Neuronal stem cell (in vitro differentiated cells): ENCODE results near the gene MEOX2.

ENCODE experiments used
- DNase-seq: peaks from one replicate; pipeline ENCODE4 v3.0.0-alpha.2; 2013; ENCODE audit warnings: low spot score
- H2AFZ ChIP-seq: one replicate; pipeline ENCODE4 v1.6.1; 2013; ENCODE audit warnings: mild to moderate bottlenecking, low read length, inconsistent platforms
- H2AK5ac ChIP-seq: 2 replicates; pipeline ENCODE4 v1.6.1; 2013; ENCODE audit warnings: low read depth, mild to moderate bottlenecking, inconsistent platforms, low read length, moderate library complexity, mixed read lengths
- H2BK120ac ChIP-seq: 2 replicates; pipeline ENCODE4 v1.6.1; 2013; ENCODE audit warnings: low read depth, mild to moderate bottlenecking, inconsistent platforms, low read length, moderate library complexity, mixed read lengths
- H2BK12ac ChIP-seq: one replicate; pipeline ENCODE4 v1.6.1; 2013; ENCODE audit warnings: low read length, inconsistent platforms
- H2BK15ac ChIP-seq: 2 replicates; pipeline ENCODE4 v1.6.1; 2013; ENCODE audit warnings: mild to moderate bottlenecking, low read length, inconsistent platforms, mixed read lengths
- H2BK5ac ChIP-seq: one replicate; pipeline ENCODE4 v1.6.1; 2013; ENCODE audit warnings: inconsistent platforms, mild to moderate bottlenecking, low read length, moderate library complexity
- H3K14ac ChIP-seq: one replicate; pipeline ENCODE4 v1.6.1; 2013; ENCODE audit warnings: low read length, inconsistent platforms
- H3K18ac ChIP-seq: 2 replicates; pipeline ENCODE4 v1.6.1; 2013; ENCODE audit warnings: low read length, inconsistent platforms
- H3K23ac ChIP-seq: 2 replicates; pipeline ENCODE4 v1.6.1; 2013; ENCODE audit warnings: low read depth, mild to moderate bottlenecking, mixed read lengths, low read length, inconsistent platforms; ENCODE audit not compliant: poor library complexity
- H3K27ac ChIP-seq: replicated peaks from 3 replicates; pipeline ENCODE4 v1.5.1; 2013; ENCODE audit warnings: low read length, inconsistent platforms
- H3K27me3 ChIP-seq, 3 experiments: 2 replicates each; pipeline ENCODE4 v1.6.1; 2013; ENCODE audit warnings: low read length in 3 of 3, mild to moderate bottlenecking in 2 of 3, inconsistent platforms in 1 of 3, low read depth in 1 of 3, mixed read lengths in 1 of 3, moderate library complexity in 1 of 3; ENCODE audit not compliant: control insufficient read depth in 3 of 3, insufficient read depth in 3 of 3
- H3K36me3 ChIP-seq, 2 donors: replicated peaks in 1 of 2; 2 replicates each; pipeline ENCODE4 v1.6.1; 2013; ENCODE audit warnings: low read length in 2 of 2; ENCODE audit not compliant: control insufficient read depth in 2 of 2, insufficient read depth in 2 of 2
- H3K4ac ChIP-seq: 2 replicates; pipeline ENCODE4 v1.6.1; 2013; ENCODE audit warnings: inconsistent platforms, mild to moderate bottlenecking, low read length, moderate library complexity
- H3K4me1 ChIP-seq, 2 donors: 1 replicate in 1 of 2; 2 replicates in 1 of 2; pipeline ENCODE4 v1.6.1; 2013; ENCODE audit warnings: low read length in 2 of 2, low read depth in 1 of 2; ENCODE audit not compliant: control insufficient read depth in 2 of 2, insufficient read depth in 1 of 2
- H3K4me2 ChIP-seq: one replicate; pipeline ENCODE4 v1.6.1; 2013; ENCODE audit warnings: mild to moderate bottlenecking, low read length, inconsistent platforms; ENCODE audit not compliant: insufficient read depth, poor library complexity, severe bottlenecking
- H3K4me3 ChIP-seq, 2 donors: 2 replicates each; pipeline ENCODE4 v1.5.1; 2013; ENCODE audit warnings: low read length in 2 of 2, mild to moderate bottlenecking in 2 of 2, inconsistent platforms in 1 of 2, moderate library complexity in 1 of 2
- H3K79me1 ChIP-seq: one replicate; pipeline ENCODE4 v1.6.1; 2013; ENCODE audit warnings: low read depth, mild to moderate bottlenecking, inconsistent platforms, low read length, moderate library complexity
- H3K9ac ChIP-seq: one replicate; pipeline ENCODE4 v1.6.1; 2013; ENCODE audit warnings: mild to moderate bottlenecking, low read depth, low read length, inconsistent platforms; ENCODE audit not compliant: poor library complexity
- H3K9me3 ChIP-seq, 2 donors: replicated peaks in 1 of 2; 2 replicates each; pipeline versions ENCODE3 to v1.6.1; 2013; ENCODE audit warnings: low read length in 2 of 2, mild to moderate bottlenecking in 2 of 2, inconsistent platforms in 1 of 2, low read depth in 1 of 2, mixed read lengths in 1 of 2, moderate library complexity in 1 of 2; ENCODE audit not compliant: control insufficient read depth in 2 of 2, insufficient read depth in 1 of 2
- H4K8ac ChIP-seq: one replicate; pipeline ENCODE4 v1.6.1; 2013; ENCODE audit warnings: low read depth, mild to moderate bottlenecking, inconsistent platforms, low read length, moderate library complexity
- H4K91ac ChIP-seq: one replicate; pipeline ENCODE4 v1.6.1; 2013; ENCODE audit warnings: low read length, low read depth, mild to moderate bottlenecking, inconsistent platforms; ENCODE audit not compliant: poor library complexity
- WGBS, 2 donors: extraction: QIAGEN DNeasy Blood & Tissue Kit; methylation state at CpG; one replicate each; pipeline ENCODE4 v1.1.7; 2013; ENCODE audit warnings: missing lambda C conversion rate in 2 of 2, mixed read lengths in 1 of 2; ENCODE audit not compliant: insufficient read length in 2 of 2, insufficient replicate concordance in 1 of 2; ENCODE audit errors: extremely low coverage in 2 of 2; 5-methylcytosine and 5-hydroxymethylcytosine counted together

The MEOX2 gene

DNA sequence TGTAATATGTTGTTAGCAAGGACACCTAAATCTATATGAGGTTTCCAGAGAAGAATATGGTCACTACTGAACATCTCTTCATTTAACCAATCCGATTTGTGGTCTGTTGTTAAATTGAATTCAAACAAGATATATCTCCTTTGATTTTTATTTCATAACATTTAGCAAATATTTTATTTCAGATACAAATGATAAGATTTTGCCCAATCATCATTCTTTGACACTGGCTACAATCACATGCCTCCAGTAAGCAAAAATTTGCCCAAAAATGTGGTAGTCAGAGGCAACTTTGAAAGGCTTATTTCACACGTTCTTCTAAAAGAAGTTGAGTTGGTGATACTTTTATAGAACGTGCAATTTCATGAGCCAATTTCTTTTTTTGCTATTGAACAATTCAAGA lies 79.9 kb downstream of the MEOX2 start:
- no peak overlapping the region for H2BK12ac ChIP-seq
- H2BK15ac ChIP-seq: no peak overlapping the region
- H3K9me3 ChIP-seq: no peaks in the 10 kb centered on the region
- no CpG with 5 or more reads among the region's 3 CpGs for WGBS, 2 donors
- no peaks in the 10 kb centered on the region for H3K79me1 ChIP-seq
- no peak overlapping the region for H2AK5ac ChIP-seq
- no peak overlapping the region for H2BK120ac ChIP-seq
- H3K9ac ChIP-seq: no peak overlapping the region
- H3K4me3 ChIP-seq: no peak overlapping the region
- H2BK5ac ChIP-seq: no peak overlapping the region
- no peak overlapping the region for H3K27ac ChIP-seq
- no peak overlapping the region for H4K91ac ChIP-seq
- no peak overlapping the region for H3K18ac ChIP-seq
- no peaks in the 10 kb centered on the region for H3K36me3 ChIP-seq
- no peaks in the 10 kb centered on the region for H3K27me3 ChIP-seq
- no peak overlapping the region for H3K4me2 ChIP-seq
- H2AFZ ChIP-seq: no peak overlapping the region
- H3K4me1 ChIP-seq: no peaks in the 10 kb centered on the region
- no peak overlapping the region for H4K8ac ChIP-seq
- H3K4ac ChIP-seq: no peak overlapping the region
- DNase-seq: no peak
- no peak overlapping the region for H3K14ac ChIP-seq
- H3K23ac ChIP-seq: no peak overlapping the region

- no peak overlapping the region for H2BK120ac ChIP-seq
- H3K9me3 ChIP-seq: no peaks in the 10 kb centered on the region
- H3K4me3 ChIP-seq: no peak overlapping the region
- H3K23ac ChIP-seq: no peak overlapping the region
- no peak overlapping the region for H2AK5ac ChIP-seq
- no peak overlapping the region for H3K9ac ChIP-seq
- no peaks in the 10 kb centered on the region for H3K27me3 ChIP-seq
- H2BK5ac ChIP-seq: no peak overlapping the region
- no peak overlapping the region for H2BK15ac ChIP-seq
- H3K4me1 ChIP-seq: no peaks in the 10 kb centered on the region
- H2AFZ ChIP-seq: no peak overlapping the region
- no peak overlapping the region for H3K4me2 ChIP-seq
- H2BK12ac ChIP-seq: no peak overlapping the region
- no peaks in the 10 kb centered on the region for H3K79me1 ChIP-seq
- no peak for DNase-seq
- no CpG with 5 or more reads among the region's 1 CpG for WGBS, 2 donors
- H4K8ac ChIP-seq: no peak overlapping the region
- H3K36me3 ChIP-seq: no peaks in the 10 kb centered on the region
- no peak overlapping the region for H3K18ac ChIP-seq
- no peak overlapping the region for H3K4ac ChIP-seq
- H3K27ac ChIP-seq: no peak overlapping the region
- H4K91ac ChIP-seq: no peak overlapping the region
- no peak overlapping the region for H3K14ac ChIP-seq
Measured at GRCh38 chr7:15604166-15604565, 82.3 kb downstream of the MEOX2 start.

GRCh38 chr7:15603124-15603523 lies 83.4 kb downstream of the MEOX2 start:
- Histone ChIP-seq H4K91ac (no peak overlapping the region), H3K23ac (no peak overlapping the region), H2AK5ac (no peak overlapping the region), H3K27ac (no peak overlapping the region), H3K4me2 (no peak overlapping the region), H2AFZ (no peak overlapping the region), H3K4ac (no peak overlapping the region), H3K9me3 (no peaks in the 10 kb centered on the region), H4K8ac (no peak overlapping the region), H3K9ac (no peak overlapping the region), H3K79me1 (no peaks in the 10 kb centered on the region), H3K4me3 (no peak overlapping the region), H2BK15ac (no peak overlapping the region), H3K27me3 (no peaks in the 10 kb centered on the region), H2BK12ac (no peak overlapping the region), H3K36me3 (no peaks in the 10 kb centered on the region), H3K18ac (no peak overlapping the region), H3K4me1 (no peaks in the 10 kb centered on the region), H3K14ac (no peak overlapping the region), H2BK120ac (no peak overlapping the region), H2BK5ac (no peak overlapping the region)
- no peak for DNase-seq
- no CpG with 5 or more reads among the region's 2 CpGs for WGBS, 2 donors

- H4K8ac ChIP-seq: no peak overlapping the region
- H2BK12ac ChIP-seq: no peak overlapping the region
- H2AK5ac ChIP-seq: no peak overlapping the region
- no peak overlapping the region for H3K14ac ChIP-seq
- no peak overlapping the region for H2BK5ac ChIP-seq
- no CpG with 5 or more reads among the region's 1 CpG for WGBS, 2 donors
- no peak overlapping the region for H3K4ac ChIP-seq
- H3K36me3 ChIP-seq: no peaks in the 10 kb centered on the region
- no peaks in the 10 kb centered on the region for H3K4me1 ChIP-seq
- H2BK120ac ChIP-seq: no peak overlapping the region
- no peak overlapping the region for H3K4me2 ChIP-seq
- no peak overlapping the region for H3K18ac ChIP-seq
- H4K91ac ChIP-seq: no peak overlapping the region
- H3K9me3 ChIP-seq: no peaks in the 10 kb centered on the region
- no peaks in the 10 kb centered on the region for H3K79me1 ChIP-seq
- no peak for DNase-seq
- no peak overlapping the region for H3K23ac ChIP-seq
- no peak overlapping the region for H3K9ac ChIP-seq
- no peak overlapping the region for H2BK15ac ChIP-seq
- no peak overlapping the region for H3K27ac ChIP-seq
- no peak overlapping the region for H3K4me3 ChIP-seq
- H2AFZ ChIP-seq: no peak overlapping the region
- no peaks in the 10 kb centered on the region for H3K27me3 ChIP-seq
Measured at GRCh38 chr7:15602236-15602635, 84.2 kb downstream of the MEOX2 start.
